GM12891 (cell line): Measurements from ENCODE around the gene POR.

Experiments used
- POLR2A ChIP-seq: IDR thresholded peaks from 2 replicates; pipeline ENCODE4 v1.6.1; 2011; ENCODE audit warnings: low read depth, low read length, control low read depth
- POLR2AphosphoS5 ChIP-seq: IDR thresholded peaks from 2 replicates; pipeline ENCODE4 v1.6.1; 2011; ENCODE audit warnings: low read depth, low read length, control low read depth
- TAF1 ChIP-seq: IDR thresholded peaks from 2 replicates; pipeline ENCODE4 v1.6.1; 2011; ENCODE audit warnings: low read depth, low read length, control low read depth

DNA sequence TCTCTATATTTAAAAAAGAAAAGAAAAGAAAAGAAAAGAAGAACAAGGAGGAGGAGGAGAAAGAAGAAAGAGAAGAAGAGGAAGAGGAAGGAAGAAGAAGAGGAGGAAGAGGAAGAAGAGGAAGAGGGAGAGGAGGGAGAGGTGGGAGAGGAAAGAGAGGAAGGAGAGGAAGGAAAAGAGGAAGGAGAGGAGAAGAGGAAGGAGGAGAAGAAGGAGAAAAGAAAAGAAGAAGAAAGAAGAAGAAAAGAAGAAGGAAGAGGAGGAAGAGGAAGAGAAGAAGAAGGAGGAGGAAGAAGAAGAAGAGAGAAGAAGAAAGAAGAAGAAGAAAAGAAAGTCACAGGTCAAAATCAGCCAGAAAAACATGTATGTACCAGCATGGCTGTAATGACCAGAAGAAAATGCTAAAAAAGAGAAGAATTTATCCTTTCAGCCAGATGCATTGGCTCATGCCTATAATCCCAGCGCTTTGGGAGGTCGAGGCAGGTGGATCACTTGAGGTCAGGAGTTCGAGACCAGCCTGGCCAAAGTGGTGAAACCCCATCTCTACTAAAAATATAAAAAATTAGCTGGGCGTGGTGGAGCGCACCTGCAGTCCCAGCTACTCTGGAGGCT lies 5.3 kb upstream of the POR start:
- TF ChIP-seq TAF1 (no peak), POLR2AphosphoS5 (no peak), POLR2A (no peak)
